ENCODE measurements around the gene OTOP1.
"Not testable (repeated sequence)": the region's sequence is repeated elsewhere in the genome, so short reads cannot be mapped to it uniquely, and the experiment has no call there.

Gene OTOP1

GRCh38 chr4:4185528-4185927 is 41.2 kb downstream of the OTOP1 start:
- no peaks in the 10 kb centered on the region for H3K36me3 ChIP-seq (ENCODE audit: insufficient read depth, low read length)
- no peaks in the 10 kb centered on the region for H3K4me1 ChIP-seq (ENCODE audit: insufficient read depth, low read length, severe bottlenecking)
- no peak overlapping the region for H3K4me2 ChIP-seq (ENCODE audit: low read length)
- no peak overlapping the region for H2AFZ ChIP-seq (ENCODE audit: low read length)
- no peaks in the 10 kb centered on the region for H3K79me2 ChIP-seq (ENCODE audit: insufficient read depth, low read length)
- no peaks in the 10 kb centered on the region for H3K27me3 ChIP-seq (ENCODE audit: insufficient read depth, low read length)
- H3K4me3 ChIP-seq (ENCODE audit: low read depth, low read length, poor library complexity, severe bottlenecking), result no peak overlapping the region
- no peaks in the 10 kb centered on the region for H4K20me1 ChIP-seq (ENCODE audit: insufficient read depth, low read length)
- H3K9me2 ChIP-seq (ENCODE audit: low read depth, low read length), result no peaks in the 10 kb centered on the region
- no peaks in the 10 kb centered on the region for H3K9me3 ChIP-seq (ENCODE audit: low read length)
- no peak overlapping the region for H3K27ac ChIP-seq (ENCODE audit: low read depth, low read length, poor library complexity, severe bottlenecking)
- H3F3A ChIP-seq (ENCODE audit: insufficient read depth, low read length), result no peaks in the 10 kb centered on the region
- no peak for TF ChIP-seq EZH2 (IDR thresholded peaks at IDR 0.05; ENCODE audit: borderline replicate concordance, low read length)
- TF ChIP-seq CTCF (IDR thresholded peaks at IDR 0.05; ENCODE audit: low read length), result no peak
- no peak overlapping the region for H3K9ac ChIP-seq (ENCODE audit: low read length)

GRCh38 chr4:4182835-4183568 is 43.7 kb downstream of the OTOP1 start:
- Histone ChIP-seq H3K9me3 (ENCODE audit: low read length) (no peaks in the 10 kb centered on the region), H3K9me2 (ENCODE audit: low read depth, low read length) (no peaks in the 10 kb centered on the region)

GRCh38 chr4:4170596-4171150 is 56.1 kb downstream of the OTOP1 start:
- Histone ChIP-seq H3F3A (ENCODE audit: insufficient read depth, low read length) (no peaks in the 10 kb centered on the region), H3K4me3 (ENCODE audit: low read depth, low read length, poor library complexity, severe bottlenecking) (no peak overlapping the region), H3K9me2 (ENCODE audit: low read depth, low read length) (no peaks in the 10 kb centered on the region), H4K20me1 (ENCODE audit: insufficient read depth, low read length) (no peaks in the 10 kb centered on the region), H3K9me3 (ENCODE audit: low read length) (no peaks in the 10 kb centered on the region), H3K4me2 (ENCODE audit: low read length) (no peak overlapping the region), H3K4me1 (ENCODE audit: insufficient read depth, low read length, severe bottlenecking) (no peaks in the 10 kb centered on the region), H3K27ac (ENCODE audit: low read depth, low read length, poor library complexity, severe bottlenecking) (no peak overlapping the region), H2AFZ (ENCODE audit: low read length) (no peak overlapping the region), H3K79me2 (ENCODE audit: insufficient read depth, low read length) (no peaks in the 10 kb centered on the region), H3K36me3 (ENCODE audit: insufficient read depth, low read length) (no peaks in the 10 kb centered on the region), H3K27me3 (ENCODE audit: insufficient read depth, low read length) (no peaks in the 10 kb centered on the region), H3K9ac (ENCODE audit: low read length) (no peak overlapping the region)
- no peak for TF ChIP-seq CTCF (IDR thresholded peaks at IDR 0.05; ENCODE audit: low read length)
- TF ChIP-seq EZH2 (IDR thresholded peaks at IDR 0.05; ENCODE audit: borderline replicate concordance, low read length), result no peak

More at GRCh38 chr4:4182835-4183568, 43.7 kb downstream of the OTOP1 start:
- Histone ChIP-seq H3K4me3 (ENCODE audit: low read depth, low read length, poor library complexity, severe bottlenecking) (no peak overlapping the region), H3K27me3 (ENCODE audit: insufficient read depth, low read length) (no peaks in the 10 kb centered on the region), H3K27ac (ENCODE audit: low read depth, low read length, poor library complexity, severe bottlenecking) (no peak overlapping the region), H2AFZ (ENCODE audit: low read length) (no peak overlapping the region), H3K36me3 (ENCODE audit: insufficient read depth, low read length) (no peaks in the 10 kb centered on the region), H3F3A (ENCODE audit: insufficient read depth, low read length) (no peaks in the 10 kb centered on the region), H3K4me1 (ENCODE audit: insufficient read depth, low read length, severe bottlenecking) (no peaks in the 10 kb centered on the region), H3K9ac (ENCODE audit: low read length) (no peak overlapping the region), H3K79me2 (ENCODE audit: insufficient read depth, low read length) (no peaks in the 10 kb centered on the region), H3K4me2 (ENCODE audit: low read length) (no peak overlapping the region), H4K20me1 (ENCODE audit: insufficient read depth, low read length) (no peaks in the 10 kb centered on the region)
- TF ChIP-seq CTCF (IDR thresholded peaks at IDR 0.05; ENCODE audit: low read length) (peak; percentile 56), EZH2 (IDR thresholded peaks at IDR 0.05; ENCODE audit: borderline replicate concordance, low read length) (no peak)

- H3K4me3 ChIP-seq (ENCODE audit: low read depth, low read length, poor library complexity, severe bottlenecking); H3K79me2 ChIP-seq (ENCODE audit: insufficient read depth, low read length); H3K9me2 ChIP-seq (ENCODE audit: low read depth, low read length); H3K27me3 ChIP-seq (ENCODE audit: insufficient read depth, low read length); H3K4me1 ChIP-seq (ENCODE audit: insufficient read depth, low read length, severe bottlenecking); H3K9me3 ChIP-seq (ENCODE audit: low read length); H3K9ac ChIP-seq (ENCODE audit: low read length); H3K27ac ChIP-seq (ENCODE audit: low read depth, low read length, poor library complexity, severe bottlenecking); H3K4me2 ChIP-seq (ENCODE audit: low read length); H3F3A ChIP-seq (ENCODE audit: insufficient read depth, low read length); H2AFZ ChIP-seq (ENCODE audit: low read length); H3K36me3 ChIP-seq (ENCODE audit: insufficient read depth, low read length); H4K20me1 ChIP-seq (ENCODE audit: insufficient read depth, low read length): not testable (repeated sequence)
Measured at GRCh38 chr4:4167981-4168780, 58.5 kb downstream of the OTOP1 start.

- not testable (repeated sequence) for H3K9ac ChIP-seq (ENCODE audit: low read length); H3K27ac ChIP-seq (ENCODE audit: low read depth, low read length, poor library complexity, severe bottlenecking); H3F3A ChIP-seq (ENCODE audit: insufficient read depth, low read length); H3K79me2 ChIP-seq (ENCODE audit: insufficient read depth, low read length); H3K27me3 ChIP-seq (ENCODE audit: insufficient read depth, low read length); H3K4me2 ChIP-seq (ENCODE audit: low read length); H3K9me2 ChIP-seq (ENCODE audit: low read depth, low read length); H3K4me3 ChIP-seq (ENCODE audit: low read depth, low read length, poor library complexity, severe bottlenecking); H2AFZ ChIP-seq (ENCODE audit: low read length); H3K36me3 ChIP-seq (ENCODE audit: insufficient read depth, low read length); H4K20me1 ChIP-seq (ENCODE audit: insufficient read depth, low read length); H3K9me3 ChIP-seq (ENCODE audit: low read length); H3K4me1 ChIP-seq (ENCODE audit: insufficient read depth, low read length, severe bottlenecking)
Measured at GRCh38 chr4:4166986-4167385, 59.7 kb downstream of the OTOP1 start.

Measured in OCI-LY1 (cell line).